ENCODE data around the gene PLG.
"Not testable (repeated sequence)": the region's sequence is repeated elsewhere in the genome, so short reads cannot be mapped to it uniquely, and the experiment has no call there.

The PLG gene

GRCh38 chr6:160795721-160796120 is 93.7 kb downstream of the PLG start:
- no peak overlapping the region for H3K4me3 ChIP-seq (ENCODE audit: low read depth in 1 of 2, low read length in 2 of 2)
- H3K27ac ChIP-seq (ENCODE audit: low read length), result no peak overlapping the region
- peaks cover 0 to 5% of the 10 kb centered on the region in 2 donors for H3K9me3 ChIP-seq (ENCODE audit: control insufficient read depth in 1 of 2, low read length in 2 of 2)
- no peaks in the 10 kb centered on the region for H3K27me3 ChIP-seq (ENCODE audit: low read depth, low read length)
- H3K4me1 ChIP-seq (ENCODE audit: control insufficient read depth in 1 of 2, insufficient read depth in 2 of 2, low read length in 2 of 2), result no peaks in the 10 kb centered on the region
- no peaks in the 10 kb centered on the region for H3K36me3 ChIP-seq (ENCODE audit: control insufficient read depth in 1 of 2, insufficient read depth in 2 of 2, low read length in 2 of 2)

- Histone ChIP-seq H3K4me3 (ENCODE audit: low read depth in 1 of 2, low read length in 2 of 2) (no peak overlapping the region), H3K27me3 (ENCODE audit: low read depth, low read length) (no peaks in the 10 kb centered on the region), H3K36me3 (ENCODE audit: control insufficient read depth in 1 of 2, insufficient read depth in 2 of 2, low read length in 2 of 2) (no peaks in the 10 kb centered on the region), H3K27ac (ENCODE audit: low read length) (no peak overlapping the region), H3K9me3 (ENCODE audit: control insufficient read depth in 1 of 2, low read length in 2 of 2) (peaks cover 0 to 5% of the 10 kb centered on the region in 2 donors), H3K4me1 (ENCODE audit: control insufficient read depth in 1 of 2, insufficient read depth in 2 of 2, low read length in 2 of 2) (no peaks in the 10 kb centered on the region)
Measured at GRCh38 chr6:160798625-160799024, 96.6 kb downstream of the PLG start.

- Histone ChIP-seq H3K27ac (ENCODE audit: low read length) (no peak overlapping the region), H3K9me3 (ENCODE audit: control insufficient read depth in 1 of 2, low read length in 2 of 2) (peaks cover 0 to 5% of the 10 kb centered on the region in 2 donors), H3K4me3 (ENCODE audit: low read depth in 1 of 2, low read length in 2 of 2) (no peak overlapping the region), H3K4me1 (ENCODE audit: control insufficient read depth in 1 of 2, insufficient read depth in 2 of 2, low read length in 2 of 2) (no peaks in the 10 kb centered on the region), H3K36me3 (ENCODE audit: control insufficient read depth in 1 of 2, insufficient read depth in 2 of 2, low read length in 2 of 2) (no peaks in the 10 kb centered on the region), H3K27me3 (ENCODE audit: low read depth, low read length) (no peaks in the 10 kb centered on the region)
Measured at GRCh38 chr6:160799801-160800506, 97.9 kb downstream of the PLG start.

GRCh38 chr6:160801418-160801817 is 99.4 kb downstream of the PLG start:
- no peaks in the 10 kb centered on the region for H3K27me3 ChIP-seq (ENCODE audit: low read depth, low read length)
- no peak overlapping the region for H3K27ac ChIP-seq (ENCODE audit: low read length)
- H3K4me1 ChIP-seq (ENCODE audit: control insufficient read depth in 1 of 2, insufficient read depth in 2 of 2, low read length in 2 of 2), result no peaks in the 10 kb centered on the region
- H3K9me3 ChIP-seq (ENCODE audit: control insufficient read depth in 1 of 2, low read length in 2 of 2), result peaks cover 0 to 5% of the 10 kb centered on the region in 2 donors
- no peaks in the 10 kb centered on the region for H3K36me3 ChIP-seq (ENCODE audit: control insufficient read depth in 1 of 2, insufficient read depth in 2 of 2, low read length in 2 of 2)
- H3K4me3 ChIP-seq (ENCODE audit: low read depth in 1 of 2, low read length in 2 of 2), result no peak overlapping the region

GRCh38 chr6:160802049-160802448 is 100.0 kb downstream of the PLG start:
- H3K4me3 ChIP-seq (ENCODE audit: low read depth in 1 of 2, low read length in 2 of 2); H3K9me3 ChIP-seq (ENCODE audit: control insufficient read depth in 1 of 2, low read length in 2 of 2); H3K27me3 ChIP-seq (ENCODE audit: low read depth, low read length); H3K27ac ChIP-seq (ENCODE audit: low read length); H3K4me1 ChIP-seq (ENCODE audit: control insufficient read depth in 1 of 2, insufficient read depth in 2 of 2, low read length in 2 of 2); H3K36me3 ChIP-seq (ENCODE audit: control insufficient read depth in 1 of 2, insufficient read depth in 2 of 2, low read length in 2 of 2): not testable (repeated sequence)

Measured in muscle layer of duodenum (tissue), 2 donors.